ENCODE results near the gene ZNF684.
A peak's percentile ranks its signal among the peaks of the same experiment; 100 is the strongest.
"Not testable (repeated sequence)": the region's sequence is repeated elsewhere in the genome, so short reads cannot be mapped to it uniquely, and the experiment has no call there.

Gene ZNF684

GRCh38 chr1:40531381-40532061 is at the start of gene ZNF684:
ZNF684 (plus strand) TSS chr1:40531637; CDS start chr1:40533167, 1,530 bp downstream.
- DNase-seq, result peak; percentile 93

DNA sequence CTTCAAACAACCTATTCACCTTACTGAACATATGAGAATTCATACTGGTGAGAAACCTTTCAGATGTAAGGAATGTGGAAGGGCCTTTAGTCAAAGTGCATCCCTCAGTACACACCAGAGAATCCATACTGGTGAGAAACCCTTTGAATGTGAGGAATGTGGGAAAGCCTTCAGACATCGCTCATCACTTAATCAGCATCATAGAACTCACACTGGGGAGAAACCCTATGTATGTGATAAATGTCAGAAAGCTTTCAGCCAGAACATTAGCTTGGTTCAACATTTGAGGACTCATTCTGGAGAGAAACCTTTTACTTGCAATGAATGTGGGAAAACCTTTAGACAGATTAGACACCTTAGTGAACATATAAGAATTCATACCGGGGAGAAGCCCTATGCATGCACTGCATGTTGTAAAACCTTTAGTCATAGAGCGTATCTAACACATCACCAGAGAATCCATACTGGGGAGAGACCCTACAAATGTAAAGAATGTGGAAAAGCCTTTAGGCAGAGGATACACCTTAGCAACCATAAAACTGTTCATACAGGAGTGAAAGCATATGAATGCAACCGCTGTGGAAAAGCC is 36.0 kb upstream of the ZNF684 start:
- DNase-seq, result no peak

- DNase-seq, result not testable (repeated sequence)
Measured at GRCh38 chr1:40502651-40503050, 28.8 kb upstream of the ZNF684 start.

DNA sequence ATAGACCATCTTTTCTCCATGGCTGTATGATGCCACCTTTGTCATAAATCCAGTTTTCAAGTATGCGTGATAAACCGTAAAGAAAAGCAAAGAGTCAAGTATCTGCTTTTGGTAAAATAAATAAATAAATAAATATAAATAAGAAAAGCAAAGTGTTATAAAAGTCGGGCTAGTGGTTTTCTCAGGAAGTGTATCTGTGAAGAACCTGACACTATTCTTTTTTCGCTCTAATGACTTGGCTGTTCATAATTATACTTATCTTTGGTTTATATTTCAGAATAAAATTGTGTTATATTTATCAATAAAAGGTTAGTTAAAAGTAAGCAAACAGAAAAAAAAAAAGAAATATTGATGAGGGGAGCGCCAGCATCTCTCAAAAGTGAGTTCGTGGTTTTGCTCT is 23.5 kb upstream of the ZNF684 start:
- DNase-seq, result no peak

- peak; percentile 83 for DNase-seq
Measured at GRCh38 chr1:40508375-40509341, 22.8 kb upstream of the ZNF684 start, which contains the start of gene EXO5. EXO5 (plus strand) TSS chr1:40508767; CDS start chr1:40514545, 5,778 bp downstream.

DNA sequence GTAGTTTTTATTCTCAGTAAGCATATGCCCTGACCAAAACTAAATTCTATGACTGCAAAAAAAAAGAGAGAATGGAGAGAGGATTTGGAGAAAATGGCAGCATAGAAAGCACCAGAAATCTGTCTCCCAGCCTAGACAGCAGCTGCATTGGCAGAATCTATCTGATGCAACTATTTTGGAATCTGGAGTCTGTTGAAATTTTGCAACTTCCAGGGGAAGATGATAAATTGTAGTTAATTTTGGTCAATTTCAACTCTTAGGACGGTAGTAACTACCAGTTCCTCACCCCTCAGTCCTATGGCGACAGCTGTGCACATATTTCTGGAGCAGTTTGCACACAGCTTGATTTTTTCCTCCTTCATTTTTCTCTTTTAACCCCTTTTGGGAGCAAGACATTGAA is 11.9 kb upstream of the ZNF684 start:
- DNase-seq, result no peak

DNA sequence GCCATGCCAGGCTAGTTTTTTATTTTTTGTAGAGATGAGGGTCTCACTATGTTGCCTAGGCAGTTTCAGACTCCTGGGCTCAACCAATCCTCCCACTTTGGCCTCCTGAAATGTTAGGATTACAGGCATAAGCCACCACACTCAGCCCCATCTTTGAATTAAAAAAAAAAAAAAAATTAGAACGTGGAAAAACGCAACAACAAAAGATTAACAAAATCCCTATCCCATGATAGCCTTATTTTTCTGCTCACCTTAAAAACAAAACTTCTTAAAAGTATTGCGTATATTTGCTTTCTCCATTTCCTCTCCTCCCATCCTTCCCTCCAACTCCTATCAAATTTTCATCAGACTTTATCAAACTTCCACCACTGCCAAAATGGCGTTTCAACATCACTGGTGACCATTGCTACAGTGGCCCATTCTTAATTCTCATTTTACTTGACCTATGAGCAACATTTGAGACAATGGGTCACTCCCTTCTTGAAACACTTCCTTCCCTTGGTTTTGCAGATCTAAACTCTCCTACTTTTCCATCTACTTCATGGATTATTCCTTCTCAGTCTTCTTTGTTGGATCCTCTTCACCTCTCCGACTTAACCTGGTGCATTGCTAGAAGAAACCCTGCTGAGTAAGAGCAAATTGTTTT is 579 bp upstream of the ZNF684 start:
- DNase-seq, result no peak

DNA sequence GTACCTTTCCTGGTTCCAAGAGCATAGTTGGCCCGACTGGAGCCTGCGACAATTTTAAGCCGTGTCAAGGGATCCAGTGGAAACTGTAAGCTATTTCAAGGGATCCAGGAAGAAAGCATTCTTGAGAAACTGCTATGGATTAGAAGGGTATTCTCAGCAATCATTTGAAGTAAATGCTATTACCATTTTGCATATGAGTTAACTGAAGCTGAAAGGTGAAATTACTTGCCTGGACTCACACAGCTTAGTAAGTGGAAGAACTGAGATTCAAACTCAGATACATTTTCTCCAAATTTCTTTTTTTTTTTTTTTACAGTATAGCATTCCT is 589 bp downstream of the ZNF684 start:
- DNase-seq, result no peak

- DNase-seq, result peak; percentile 57
Measured at GRCh38 chr1:40532844-40533424, 1.5 kb downstream of the ZNF684 start.

DNA sequence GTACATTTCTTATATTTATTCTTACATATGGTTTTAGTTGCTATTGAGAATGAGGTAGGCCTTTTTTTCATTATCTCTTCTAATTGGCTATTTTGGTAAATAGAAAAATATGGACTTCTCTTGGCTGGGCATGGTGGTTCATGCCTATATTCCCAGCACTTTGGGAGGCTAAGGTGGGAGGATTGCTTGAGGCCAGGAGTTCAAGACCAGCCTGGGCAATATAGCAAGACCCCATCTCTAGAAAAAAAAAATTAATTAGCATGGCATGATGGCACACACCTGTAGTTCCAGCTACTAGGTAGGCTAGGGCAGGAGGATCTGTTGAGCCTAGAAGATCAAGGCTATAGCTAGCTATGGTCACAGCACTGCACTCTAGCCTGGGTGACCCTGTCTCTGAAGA is 3.2 kb downstream of the ZNF684 start:
- DNase-seq, result no peak

DNA sequence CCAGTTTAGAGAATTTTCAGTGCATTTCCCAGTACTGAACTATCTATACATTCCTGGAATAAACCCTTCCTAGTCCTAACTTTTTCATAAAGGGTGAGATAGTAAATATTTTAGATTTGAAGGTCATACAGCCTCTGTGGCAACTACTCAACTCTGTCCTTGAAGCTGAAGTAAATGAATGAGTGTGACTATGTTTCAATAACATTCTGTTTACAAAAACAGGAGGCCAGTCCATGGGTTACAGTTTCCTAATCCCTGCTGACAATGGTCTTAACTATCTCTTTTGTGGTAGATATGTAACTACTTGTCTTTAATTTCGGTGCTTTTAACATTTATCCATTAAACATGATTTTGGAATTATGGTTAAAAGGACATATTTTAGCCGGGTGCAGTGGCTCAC is 4.3 kb downstream of the ZNF684 start:
- DNase-seq, result no peak

GRCh38 chr1:40539338-40539737 is 7.9 kb downstream of the ZNF684 start:
- DNase-seq, result no peak

DNA sequence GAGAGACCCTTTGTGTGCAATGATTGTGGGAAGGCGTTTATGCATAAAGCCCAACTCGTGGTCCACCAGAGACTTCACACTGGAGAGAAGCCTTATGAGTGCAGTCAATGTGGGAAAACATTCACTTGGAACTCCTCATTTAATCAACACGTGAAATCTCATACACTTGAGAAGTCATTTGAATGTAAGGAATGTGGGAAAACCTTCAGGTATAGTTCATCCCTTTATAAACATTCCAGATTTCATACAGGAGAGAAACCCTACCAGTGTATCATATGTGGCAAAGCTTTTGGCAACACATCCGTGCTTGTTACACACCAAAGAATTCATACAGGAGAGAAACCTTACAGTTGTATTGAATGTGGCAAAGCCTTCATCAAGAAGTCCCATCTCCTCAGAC is 15.5 kb downstream of the ZNF684 start:
- no peak for DNase-seq

- DNase-seq, result no peak
Measured at GRCh38 chr1:40553017-40553416, 21.6 kb downstream of the ZNF684 start.

DNA sequence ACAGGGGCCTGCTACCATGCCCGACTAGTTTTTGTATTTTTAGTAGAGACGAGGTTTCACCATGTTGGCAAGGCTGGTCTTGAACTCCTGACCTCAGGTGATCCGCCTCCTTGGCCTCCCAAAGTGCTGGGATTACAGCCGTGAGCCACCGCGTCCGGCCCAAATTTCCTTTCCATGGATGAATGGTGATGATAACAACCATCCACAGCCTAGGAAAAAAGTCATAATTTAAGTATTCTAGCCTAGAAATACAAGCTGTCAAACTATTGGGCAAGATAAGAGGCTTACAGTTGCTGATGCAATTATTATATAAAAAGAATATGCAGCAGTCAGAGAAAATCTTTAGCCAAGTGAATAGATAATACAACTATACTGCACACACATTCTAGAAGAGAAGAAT is 23.4 kb downstream of the ZNF684 start:
- not testable (repeated sequence) for DNase-seq

GRCh38 chr1:40556121-40556520 is 24.7 kb downstream of the ZNF684 start:
- no peak for DNase-seq

GRCh38 chr1:40558241-40558640 is 26.8 kb downstream of the ZNF684 start:
- not testable (repeated sequence) for DNase-seq

DNA sequence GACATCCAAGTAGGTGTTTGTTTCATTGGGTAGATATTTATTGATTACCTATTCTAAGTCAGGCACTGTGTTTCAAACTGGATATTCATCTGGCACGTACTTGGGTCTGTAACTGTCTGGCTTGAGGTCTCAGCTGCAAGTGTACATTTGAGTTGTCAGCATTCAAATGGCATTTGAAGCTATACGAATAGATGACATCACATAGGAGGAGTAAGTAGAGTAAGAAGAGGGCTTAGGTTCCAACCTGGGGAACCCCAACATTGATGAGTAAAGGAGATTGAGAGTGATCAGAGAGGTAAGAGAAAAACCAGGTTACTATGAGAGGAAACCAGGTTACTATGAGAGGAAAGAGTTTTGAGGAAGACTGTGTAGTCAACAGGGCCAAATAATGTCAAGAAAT is 30.7 kb downstream of the ZNF684 start:
- DNase-seq, result no peak

- no peak for DNase-seq
Measured at GRCh38 chr1:40563266-40563665, 31.8 kb downstream of the ZNF684 start.

DNA sequence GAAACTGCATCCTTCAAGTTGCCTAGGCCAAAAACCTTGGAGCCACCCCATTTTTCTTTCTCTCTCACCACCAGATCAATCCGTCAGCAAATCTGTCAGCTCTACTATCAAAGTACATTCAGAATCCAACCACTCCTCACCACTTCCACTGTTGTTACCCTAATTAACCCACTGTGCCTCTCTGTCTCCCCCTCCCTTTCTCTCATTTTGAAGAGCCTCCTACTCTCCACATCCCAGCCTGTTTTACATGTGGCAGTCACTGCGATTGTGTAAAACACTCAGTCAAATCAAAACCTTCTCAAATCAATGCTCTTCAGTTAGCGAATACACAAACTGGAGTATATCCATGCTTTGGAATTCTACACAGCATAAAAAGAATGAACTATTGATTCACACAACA is 33.1 kb downstream of the ZNF684 start:
- DNase-seq, result no peak

GRCh38 chr1:40564913-40565312 is 33.5 kb downstream of the ZNF684 start:
- DNase-seq, result no peak

DNA sequence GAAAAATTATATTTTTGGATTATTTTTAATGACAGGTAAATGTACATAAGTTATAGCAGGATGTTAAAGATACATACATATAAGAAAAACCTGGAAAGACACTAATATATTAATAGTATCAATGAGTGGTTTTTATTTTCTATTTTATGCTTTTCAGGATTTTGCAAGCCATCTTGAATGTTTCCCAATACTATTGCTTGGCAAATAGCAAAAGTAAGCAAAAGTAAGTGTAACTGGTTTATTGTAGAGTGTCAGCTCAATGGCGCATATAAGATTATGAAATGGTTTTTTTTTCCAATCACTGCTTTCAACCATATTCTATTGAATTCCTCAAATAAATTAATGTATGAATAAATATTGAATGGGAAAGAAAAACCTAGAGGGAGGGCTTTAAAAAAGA is 36.4 kb downstream of the ZNF684 start:
- no peak for DNase-seq

DNA sequence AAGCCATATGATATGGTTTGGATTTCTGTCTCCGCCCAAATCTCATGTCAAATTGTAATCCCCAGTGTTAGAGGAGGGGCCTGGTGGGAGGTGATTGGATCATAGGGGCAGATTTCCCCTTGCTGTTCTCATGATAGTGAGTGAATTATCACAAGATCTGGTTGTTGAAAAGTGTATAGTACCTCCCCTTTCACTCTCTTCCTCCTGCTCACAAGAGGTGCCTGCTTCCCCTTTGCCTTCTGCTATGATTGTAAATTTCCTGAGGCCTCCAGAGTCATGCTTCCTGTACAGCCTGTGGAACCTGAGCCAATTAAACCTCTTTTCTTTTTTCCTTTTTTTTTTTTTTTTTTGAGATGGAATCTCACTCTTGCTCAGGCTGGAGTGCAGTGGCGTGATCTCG is 43.4 kb downstream of the ZNF684 start:
- DNase-seq, result peak; percentile 2
